ENCODE measurements around the gene CNTN5. TPM values are rescaled to one million over a fixed set of nuclear protein-coding genes. Genes with fewer than 3 reads are reported as not detected.

Gene CNTN5
- total RNA-seq, 2 donors from 2014 or later = 0.78 TPM; not detected in 1

- WGBS, 2 donors = 83 to 100% methylated on average over 1 of the region's 1 CpG
- no peak for ATAC-seq
- no peak overlapping the region for H3K4me3 ChIP-seq
- no peak for DNase-seq
- H3K4me1 ChIP-seq = no peaks in the 10 kb centered on the region
- H3K27ac ChIP-seq = no peak overlapping the region
- TF ChIP-seq POLR2A (IDR thresholded peaks at IDR 0.05) (no peak), CTCF (IDR thresholded peaks at IDR 0.05) (no peak)
- H3K36me3 ChIP-seq (replicated peaks in 1 of 2; ENCODE audit: insufficient read depth in 1 of 2, low read depth in 2 of 2) = no peaks in the 10 kb centered on the region
- no peaks in the 10 kb centered on the region for H3K9me3 ChIP-seq
- intact Hi-C loops (cut with DNase I) = no loop called here
- H3K27me3 ChIP-seq = no peaks in the 10 kb centered on the region
Measured at GRCh38 chr11:100315946-100316345, 1295.2 kb downstream of the CNTN5 start.

GRCh38 chr11:100316952-100317351, 1296.2 kb downstream of the CNTN5 start:
- no peak overlapping the region for H3K27ac ChIP-seq
- H3K36me3 ChIP-seq (replicated peaks in 1 of 2; ENCODE audit: insufficient read depth in 1 of 2, low read depth in 2 of 2) = no peaks in the 10 kb centered on the region
- WGBS, 2 donors = 65 to 71% methylated on average over 3 of the region's 3 CpGs
- no peak for DNase-seq
- intact Hi-C loops (cut with DNase I) = no loop called here
- H3K4me3 ChIP-seq = no peak overlapping the region
- ATAC-seq = no peak
- no peaks in the 10 kb centered on the region for H3K9me3 ChIP-seq
- H3K27me3 ChIP-seq = no peaks in the 10 kb centered on the region
- H3K4me1 ChIP-seq = no peaks in the 10 kb centered on the region
- TF ChIP-seq CTCF (IDR thresholded peaks at IDR 0.05) = no peak
- no peak for TF ChIP-seq POLR2A (IDR thresholded peaks at IDR 0.05)

GRCh38 chr11:100319691-100320090, 1298.9 kb downstream of the CNTN5 start:
- no peak for DNase-seq
- Histone ChIP-seq H3K36me3 (replicated peaks in 1 of 2; ENCODE audit: insufficient read depth in 1 of 2, low read depth in 2 of 2) (no peaks in the 10 kb centered on the region), H3K27ac (no peak overlapping the region), H3K9me3 (no peaks in the 10 kb centered on the region), H3K4me3 (no peak overlapping the region), H3K4me1 (no peaks in the 10 kb centered on the region), H3K27me3 (no peaks in the 10 kb centered on the region)
- ATAC-seq = no peak
- TF ChIP-seq POLR2A (IDR thresholded peaks at IDR 0.05) (no peak), CTCF (IDR thresholded peaks at IDR 0.05) (no peak)
- intact Hi-C loops (cut with DNase I) = no loop called here
- WGBS, 2 donors = 69 to 85% methylated on average over 3 of the region's 3 CpGs

GRCh38 chr11:100328626-100329340, 1308.0 kb downstream of the CNTN5 start:
- DNase-seq = no peak
- Histone ChIP-seq H3K27me3 (no peaks in the 10 kb centered on the region), H3K4me3 (no peak overlapping the region), H3K9me3 (no peaks in the 10 kb centered on the region), H3K27ac (no peak overlapping the region), H3K36me3 (replicated peaks in 1 of 2; ENCODE audit: insufficient read depth in 1 of 2, low read depth in 2 of 2) (no peaks in the 10 kb centered on the region), H3K4me1 (no peaks in the 10 kb centered on the region)
- ATAC-seq = no peak
- 76 to 83% methylated on average over 4 of the region's 4 CpGs for WGBS, 2 donors
- intact Hi-C loops (cut with DNase I) = no loop called here
- TF ChIP-seq CTCF (IDR thresholded peaks at IDR 0.05) (peak in 1 of 7 experiments; percentile 7), POLR2A (IDR thresholded peaks at IDR 0.05) (no peak)

- Histone ChIP-seq H3K4me3 (no peak overlapping the region), H3K36me3 (replicated peaks in 1 of 2; ENCODE audit: insufficient read depth in 1 of 2, low read depth in 2 of 2) (no peaks in the 10 kb centered on the region), H3K4me1 (no peaks in the 10 kb centered on the region), H3K9me3 (no peaks in the 10 kb centered on the region), H3K27me3 (no peaks in the 10 kb centered on the region), H3K27ac (no peak overlapping the region)
- DNase-seq (no peak), ATAC-seq (no peak)
- intact Hi-C loops (cut with DNase I) = no loop called here
- no peak for TF ChIP-seq CTCF (IDR thresholded peaks at IDR 0.05)
- no peak for TF ChIP-seq POLR2A (IDR thresholded peaks at IDR 0.05)
Measured at GRCh38 chr11:100329352-100329751, 1308.6 kb downstream of the CNTN5 start.
